GM18517 (cell line): ENCODE measurements around the gene PTX4.

Experiments used
- ATAC-seq: cut with Tn5 transposase; IDR thresholded peaks from one replicate; pipeline ENCODE4 v1.9.1; 2021; ENCODE audit warnings: mild to moderate bottlenecking, moderate library complexity; ENCODE audit not compliant: unreplicated experiment

The PTX4 gene

GRCh38 chr16:1465567-1465915 lies 23.2 kb downstream of the PTX4 start:
- no peak for ATAC-seq

GRCh38 chr16:1464894-1465566 lies 23.7 kb downstream of the PTX4 start:
- ATAC-seq, result no peak

- ATAC-seq, result no peak
These were observed 24.4 kb downstream of the PTX4 start for GRCh38 chr16:1464196-1464893.

GRCh38 chr16:1461146-1461545 lies 27.6 kb downstream of the PTX4 start:
- ATAC-seq, result no peak

- no peak for ATAC-seq
These were observed 28.1 kb downstream of the PTX4 start for GRCh38 chr16:1460602-1461138.

- ATAC-seq, result no peak
These were observed 28.8 kb downstream of the PTX4 start for GRCh38 chr16:1459967-1460366.

- no peak for ATAC-seq
These were observed 29.8 kb downstream of the PTX4 start for GRCh38 chr16:1458977-1459341.

GRCh38 chr16:1458336-1458976 lies 30.3 kb downstream of the PTX4 start:
- no peak for ATAC-seq

- no peak for ATAC-seq
These were observed 31.1 kb downstream of the PTX4 start for GRCh38 chr16:1457489-1458245.

GRCh38 chr16:1456951-1457350 lies 31.8 kb downstream of the PTX4 start:
- ATAC-seq, result no peak

- no peak for ATAC-seq
These were observed 33.3 kb downstream of the PTX4 start for GRCh38 chr16:1455190-1456171.

- ATAC-seq, result no peak
These were observed 34.2 kb downstream of the PTX4 start for GRCh38 chr16:1454561-1454960.

- ATAC-seq, result no peak
These were observed 35.4 kb downstream of the PTX4 start for GRCh38 chr16:1453316-1453715.

GRCh38 chr16:1452530-1452929 lies 36.2 kb downstream of the PTX4 start:
- no peak for ATAC-seq

- no peak for ATAC-seq
These were observed 36.9 kb downstream of the PTX4 start for GRCh38 chr16:1451702-1452392.

- no peak for ATAC-seq
These were observed 37.9 kb downstream of the PTX4 start for GRCh38 chr16:1450841-1451240.

GRCh38 chr16:1450218-1450617 lies 38.5 kb downstream of the PTX4 start:
- no peak for ATAC-seq

GRCh38 chr16:1449201-1449788 lies 39.4 kb downstream of the PTX4 start:
- no peak for ATAC-seq

- no peak for ATAC-seq
These were observed 40.1 kb downstream of the PTX4 start for GRCh38 chr16:1448536-1449116.
